GM13977 (cell line): ENCODE data around the gene NLRP1.

Experiments used
- DNase-seq: peaks from one replicate; pipeline ENCODE4 v3.0.0; 2012; ENCODE audit warnings: low spot score
- in situ Hi-C: fragments of 300-500 bp; cut with MboI; formaldehyde crosslinking; loops from one replicate; pipeline ENCODE4 v1.12.0; 2022; ENCODE audit warnings: low sequenced_read_pairs, low pct_unique_long_range_greater_than_20kb, mixed read lengths, inconsistent platforms; ENCODE audit not compliant: unreplicated experiment
- TF ChIP-seq, protein P1 (sequence below): IDR thresholded peaks from 2 replicates; pipeline ENCODE4 v1.5.1; 2012; ENCODE audit warnings: mild to moderate bottlenecking, control low read depth; ENCODE audit not compliant: insufficient read depth; ENCODE audit errors: extremely low read depth, missing control alignments

NLRP1 gene

DNA sequence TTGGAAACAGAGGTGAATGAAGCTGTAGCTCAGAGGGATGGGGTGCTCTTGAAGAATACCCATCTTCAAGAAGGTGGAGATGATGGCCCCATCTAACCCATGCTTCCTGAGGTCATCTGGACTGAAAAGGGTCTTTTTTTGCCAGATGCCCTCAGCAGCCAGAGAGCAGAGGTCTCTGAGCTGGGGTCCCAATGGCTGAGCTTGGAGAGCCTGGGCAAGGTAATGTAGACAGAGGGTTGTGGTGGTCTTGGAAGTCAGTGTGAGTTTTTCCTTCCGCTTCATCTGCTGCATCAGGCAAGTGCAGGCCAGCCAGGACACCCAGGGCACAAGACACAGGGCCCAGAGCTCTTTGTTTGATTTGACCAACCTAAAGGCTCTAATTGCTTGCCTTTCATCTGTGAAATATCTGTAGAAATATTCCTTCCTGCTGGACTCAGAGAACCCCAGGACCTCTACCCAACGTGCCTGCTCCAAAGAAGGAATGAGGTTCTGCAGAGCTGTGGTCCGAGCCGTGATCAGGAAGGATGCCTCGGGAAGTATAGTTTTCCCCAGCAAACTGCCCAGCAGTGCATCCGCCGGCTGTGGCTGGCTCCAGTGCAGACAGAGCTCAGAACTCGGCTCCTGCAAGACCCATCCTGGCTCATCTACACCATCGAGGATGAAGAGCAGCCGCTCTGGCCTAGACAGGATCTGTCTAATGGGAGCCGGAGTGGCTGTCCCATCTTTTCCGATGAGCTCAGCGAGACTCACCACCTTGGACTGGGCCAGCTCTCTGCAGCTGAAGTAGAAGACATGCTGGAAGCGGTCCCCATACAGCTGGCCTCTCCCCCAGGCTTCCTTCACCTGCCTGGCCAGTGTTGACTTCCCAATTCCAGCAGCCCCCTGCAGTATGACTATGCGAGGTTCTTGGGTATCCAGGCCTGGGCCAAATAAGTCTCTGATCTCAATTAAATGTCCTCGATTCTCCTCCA lies 25.2 kb downstream of the NLRP1 start:
- TF ChIP-seq, protein P1, sequence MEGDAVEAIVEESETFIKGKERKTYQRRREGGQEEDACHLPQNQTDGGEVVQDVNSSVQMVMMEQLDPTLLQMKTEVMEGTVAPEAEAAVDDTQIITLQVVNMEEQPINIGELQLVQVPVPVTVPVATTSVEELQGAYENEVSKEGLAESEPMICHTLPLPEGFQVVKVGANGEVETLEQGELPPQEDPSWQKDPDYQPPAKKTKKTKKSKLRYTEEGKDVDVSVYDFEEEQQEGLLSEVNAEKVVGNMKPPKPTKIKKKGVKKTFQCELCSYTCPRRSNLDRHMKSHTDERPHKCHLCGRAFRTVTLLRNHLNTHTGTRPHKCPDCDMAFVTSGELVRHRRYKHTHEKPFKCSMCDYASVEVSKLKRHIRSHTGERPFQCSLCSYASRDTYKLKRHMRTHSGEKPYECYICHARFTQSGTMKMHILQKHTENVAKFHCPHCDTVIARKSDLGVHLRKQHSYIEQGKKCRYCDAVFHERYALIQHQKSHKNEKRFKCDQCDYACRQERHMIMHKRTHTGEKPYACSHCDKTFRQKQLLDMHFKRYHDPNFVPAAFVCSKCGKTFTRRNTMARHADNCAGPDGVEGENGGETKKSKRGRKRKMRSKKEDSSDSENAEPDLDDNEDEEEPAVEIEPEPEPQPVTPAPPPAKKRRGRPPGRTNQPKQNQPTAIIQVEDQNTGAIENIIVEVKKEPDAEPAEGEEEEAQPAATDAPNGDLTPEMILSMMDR: no peak
- no peak for DNase-seq
- in situ Hi-C loops: no loop called here

DNA sequence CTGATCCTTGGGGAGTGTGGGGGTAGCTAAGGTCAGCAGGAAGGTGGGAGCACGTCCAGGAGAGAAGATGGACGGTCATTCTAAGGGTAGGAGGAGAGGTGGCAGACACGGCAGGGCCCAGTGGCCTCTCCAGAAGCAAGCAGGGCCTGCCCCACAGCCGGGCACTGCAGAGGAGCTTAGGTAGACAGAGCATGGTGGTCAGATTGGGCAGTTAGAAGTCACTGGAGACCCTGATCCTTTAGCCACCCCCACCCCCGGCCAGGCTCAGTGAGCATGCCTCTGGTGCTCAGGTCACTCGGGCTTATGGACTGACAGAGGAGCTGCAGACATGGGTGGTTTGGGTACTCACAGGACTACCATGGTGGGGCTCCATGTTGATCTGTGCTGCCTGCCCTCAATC lies 26.3 kb downstream of the NLRP1 start:
- no peak for DNase-seq
- in situ Hi-C loops: no loop called here
- TF ChIP-seq, protein P1: no peak

DNA sequence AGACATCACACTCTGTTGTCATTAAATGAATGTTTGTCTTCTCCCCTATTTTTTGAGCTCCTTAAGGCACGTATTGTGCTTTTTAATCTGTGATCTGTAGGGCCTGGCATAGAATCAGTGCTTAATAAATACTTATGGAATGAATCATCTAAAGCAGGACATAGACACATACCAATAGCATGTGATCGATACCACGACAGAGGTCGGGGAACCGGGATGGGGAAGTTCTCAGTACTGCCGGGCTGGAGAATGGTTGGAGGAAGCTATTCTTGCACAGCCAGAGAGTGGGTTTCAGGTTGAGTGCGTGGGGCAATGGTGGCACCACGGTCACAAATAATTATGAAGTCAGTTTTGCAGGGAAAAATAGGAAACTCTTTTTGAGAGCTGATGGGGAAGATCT lies 26.8 kb downstream of the NLRP1 start:
- TF ChIP-seq, protein P1: no peak
- no peak for DNase-seq
- in situ Hi-C loops: no loop called here

DNA sequence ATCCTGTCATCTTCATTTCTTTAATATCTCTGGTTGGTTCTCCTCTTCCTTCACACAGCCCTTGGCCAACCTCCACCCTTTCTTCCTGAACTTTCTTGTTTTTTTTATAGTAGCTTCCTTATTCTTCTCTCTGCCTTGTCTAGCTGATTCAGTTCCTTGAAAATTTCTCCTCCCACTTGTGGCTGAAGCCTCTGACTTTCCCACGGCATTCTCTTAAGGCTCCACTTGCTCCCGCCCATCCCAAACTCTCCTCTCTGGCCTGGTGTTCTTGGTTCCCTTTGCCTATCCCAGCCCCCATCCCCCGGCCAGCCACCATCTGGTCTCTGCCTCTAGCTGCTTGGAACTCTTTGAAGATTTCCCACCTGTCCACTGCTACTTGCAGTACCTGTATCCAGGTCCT lies 29.1 kb downstream of the NLRP1 start:
- in situ Hi-C loops: no loop called here
- TF ChIP-seq, protein P1: no peak
- no peak for DNase-seq

DNA sequence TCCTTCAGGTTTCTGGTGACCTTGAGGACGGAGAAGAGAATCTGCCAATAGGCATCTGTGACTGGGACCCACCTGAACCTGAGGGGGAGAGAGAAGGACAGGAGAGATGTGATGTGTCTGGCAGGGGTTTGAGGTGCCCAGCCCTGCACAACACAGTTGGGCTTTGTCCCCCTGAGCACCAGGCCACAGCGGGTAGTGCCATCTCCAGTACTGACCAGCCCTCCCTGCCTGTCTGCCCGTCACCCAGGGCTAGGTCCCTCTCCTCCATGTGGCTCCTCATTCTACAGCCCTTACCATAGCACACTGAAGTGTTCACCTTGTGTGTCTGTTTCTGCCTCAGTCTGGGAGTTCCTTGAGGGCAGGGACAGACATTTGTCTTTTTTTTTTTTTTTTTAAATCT lies 30.8 kb downstream of the NLRP1 start:
- in situ Hi-C loops: no loop called here
- DNase-seq: no peak
- TF ChIP-seq, protein P1: no peak

DNA sequence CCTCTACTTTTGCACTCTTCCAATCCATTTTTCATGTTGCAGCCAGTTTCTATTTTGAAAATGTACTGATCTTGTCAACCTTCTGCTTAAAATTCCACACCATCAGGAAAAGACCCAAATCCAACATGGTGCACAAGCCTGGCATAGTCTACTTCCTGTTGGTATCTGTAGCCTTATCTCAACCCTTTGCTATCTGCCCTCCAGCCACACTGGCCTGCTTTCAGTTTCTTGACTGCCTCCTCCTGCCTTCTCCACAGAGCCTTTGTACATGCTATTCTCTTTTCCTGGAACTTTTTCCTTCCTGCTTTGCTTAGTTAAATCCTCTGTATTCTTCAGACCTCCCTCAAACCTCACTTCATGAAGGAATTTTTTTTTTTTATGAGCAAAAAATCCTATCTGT lies 31.5 kb downstream of the NLRP1 start:
- in situ Hi-C loops: no loop called here
- TF ChIP-seq, protein P1: no peak
- DNase-seq: no peak
